SK-N-MC (cell line): ENCODE measurements around the gene GABPB1.

Experiments
- EZH2 ChIP-seq: fragments of 200-600 bp; sonication (generic); IDR thresholded peaks from one replicate; pipeline ENCODE4 v1.6.1; 2017; ENCODE audit warnings: antibody characterized with exemption
- POLR2AphosphoS5 ChIP-seq: IDR thresholded peaks from 2 replicates; pipeline ENCODE4 v1.6.1; 2012; ENCODE audit warnings: mild to moderate bottlenecking, low read depth, low read length, borderline replicate concordance

- TF ChIP-seq EZH2 (no peak), POLR2AphosphoS5 (no peak)
These were observed 56.7 kb downstream of the GABPB1 start for GRCh38 chr15:50298340-50298739.
